HL-60 (cell line): ENCODE data around the gene FRMPD2.

Experiments used
- GABPA ChIP-seq: IDR thresholded peaks from 2 replicates; pipeline ENCODE4 v1.6.1; 2012; ENCODE audit warnings: low read depth
- TF ChIP-seq, protein P1 (sequence below): IDR thresholded peaks from one replicate; pipeline ENCODE4 v1.5.1; 2011; ENCODE audit warnings: low read length, control low read depth, inconsistent platforms; ENCODE audit not compliant: insufficient read depth
- TF ChIP-seq, protein P2 (sequence below): IDR thresholded peaks from 2 replicates; pipeline ENCODE4 v1.6.1; 2012; ENCODE audit warnings: low read depth; ENCODE audit not compliant: insufficient replicate concordance

DNA sequence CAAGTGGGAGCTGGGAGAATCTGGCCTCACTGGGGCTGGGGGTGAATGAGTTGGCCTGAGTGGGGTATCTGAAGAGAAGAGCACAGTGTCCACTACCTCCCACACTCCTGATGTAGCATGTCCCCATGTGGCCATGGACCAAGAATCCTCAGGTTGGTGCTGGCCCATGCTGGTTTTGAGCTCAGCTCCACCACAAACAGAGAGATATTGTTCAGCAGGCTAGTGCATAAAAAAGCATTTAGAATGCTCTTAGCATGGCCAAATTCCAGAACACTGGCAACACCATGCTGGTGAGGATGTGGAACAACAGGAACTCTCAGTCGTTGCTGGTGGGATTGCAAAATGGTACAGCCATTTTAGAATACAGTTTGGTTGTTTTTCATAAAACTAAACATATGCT is 61.4 kb downstream of the FRMPD2 start:
- TF ChIP-seq GABPA, result no peak
- TF ChIP-seq, protein P1, sequence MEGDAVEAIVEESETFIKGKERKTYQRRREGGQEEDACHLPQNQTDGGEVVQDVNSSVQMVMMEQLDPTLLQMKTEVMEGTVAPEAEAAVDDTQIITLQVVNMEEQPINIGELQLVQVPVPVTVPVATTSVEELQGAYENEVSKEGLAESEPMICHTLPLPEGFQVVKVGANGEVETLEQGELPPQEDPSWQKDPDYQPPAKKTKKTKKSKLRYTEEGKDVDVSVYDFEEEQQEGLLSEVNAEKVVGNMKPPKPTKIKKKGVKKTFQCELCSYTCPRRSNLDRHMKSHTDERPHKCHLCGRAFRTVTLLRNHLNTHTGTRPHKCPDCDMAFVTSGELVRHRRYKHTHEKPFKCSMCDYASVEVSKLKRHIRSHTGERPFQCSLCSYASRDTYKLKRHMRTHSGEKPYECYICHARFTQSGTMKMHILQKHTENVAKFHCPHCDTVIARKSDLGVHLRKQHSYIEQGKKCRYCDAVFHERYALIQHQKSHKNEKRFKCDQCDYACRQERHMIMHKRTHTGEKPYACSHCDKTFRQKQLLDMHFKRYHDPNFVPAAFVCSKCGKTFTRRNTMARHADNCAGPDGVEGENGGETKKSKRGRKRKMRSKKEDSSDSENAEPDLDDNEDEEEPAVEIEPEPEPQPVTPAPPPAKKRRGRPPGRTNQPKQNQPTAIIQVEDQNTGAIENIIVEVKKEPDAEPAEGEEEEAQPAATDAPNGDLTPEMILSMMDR, result no peak
- TF ChIP-seq, protein P2, sequence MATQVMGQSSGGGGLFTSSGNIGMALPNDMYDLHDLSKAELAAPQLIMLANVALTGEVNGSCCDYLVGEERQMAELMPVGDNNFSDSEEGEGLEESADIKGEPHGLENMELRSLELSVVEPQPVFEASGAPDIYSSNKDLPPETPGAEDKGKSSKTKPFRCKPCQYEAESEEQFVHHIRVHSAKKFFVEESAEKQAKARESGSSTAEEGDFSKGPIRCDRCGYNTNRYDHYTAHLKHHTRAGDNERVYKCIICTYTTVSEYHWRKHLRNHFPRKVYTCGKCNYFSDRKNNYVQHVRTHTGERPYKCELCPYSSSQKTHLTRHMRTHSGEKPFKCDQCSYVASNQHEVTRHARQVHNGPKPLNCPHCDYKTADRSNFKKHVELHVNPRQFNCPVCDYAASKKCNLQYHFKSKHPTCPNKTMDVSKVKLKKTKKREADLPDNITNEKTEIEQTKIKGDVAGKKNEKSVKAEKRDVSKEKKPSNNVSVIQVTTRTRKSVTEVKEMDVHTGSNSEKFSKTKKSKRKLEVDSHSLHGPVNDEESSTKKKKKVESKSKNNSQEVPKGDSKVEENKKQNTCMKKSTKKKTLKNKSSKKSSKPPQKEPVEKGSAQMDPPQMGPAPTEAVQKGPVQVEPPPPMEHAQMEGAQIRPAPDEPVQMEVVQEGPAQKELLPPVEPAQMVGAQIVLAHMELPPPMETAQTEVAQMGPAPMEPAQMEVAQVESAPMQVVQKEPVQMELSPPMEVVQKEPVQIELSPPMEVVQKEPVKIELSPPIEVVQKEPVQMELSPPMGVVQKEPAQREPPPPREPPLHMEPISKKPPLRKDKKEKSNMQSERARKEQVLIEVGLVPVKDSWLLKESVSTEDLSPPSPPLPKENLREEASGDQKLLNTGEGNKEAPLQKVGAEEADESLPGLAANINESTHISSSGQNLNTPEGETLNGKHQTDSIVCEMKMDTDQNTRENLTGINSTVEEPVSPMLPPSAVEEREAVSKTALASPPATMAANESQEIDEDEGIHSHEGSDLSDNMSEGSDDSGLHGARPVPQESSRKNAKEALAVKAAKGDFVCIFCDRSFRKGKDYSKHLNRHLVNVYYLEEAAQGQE, result no peak
